BLaER1 treated with 17β-estradiol and CSF1 and Interleukin-3, amounts not matched to agents 10 nM and 100 nM (cell line): ENCODE measurements around the gene VIPR2.

Source experiments
- H3K27ac ChIP-seq, 11 experiments: shearing (Covaris generic); formaldehyde crosslinking; 2 replicates each; pipeline ENCODE4 v1.8.1; 2022
- H3K27me3 ChIP-seq, 11 experiments: shearing (Covaris generic); formaldehyde crosslinking; 2 replicates each; pipeline ENCODE4 v1.8.1; 2022
- H3K36me3 ChIP-seq, 11 experiments: shearing (Covaris generic); formaldehyde crosslinking; 2 replicates each; pipeline ENCODE4 v1.8.1; 2022
- H3K4me1 ChIP-seq, 10 experiments: shearing (Covaris generic); formaldehyde crosslinking; 2 replicates each; pipeline ENCODE4 v1.8.1; 2022
- H3K4me2 ChIP-seq, 11 experiments: shearing (Covaris generic); formaldehyde crosslinking; 2 replicates each; pipeline ENCODE4 v1.8.1; 2022
- H3K4me3 ChIP-seq, 10 experiments: shearing (Covaris generic); formaldehyde crosslinking; 2 replicates each; pipeline ENCODE4 v1.8.1; 2022
- H3K9ac ChIP-seq, 11 experiments: shearing (Covaris generic); formaldehyde crosslinking; 2 replicates each; pipeline ENCODE4 v1.8.1; 2022
- H3K9me3 ChIP-seq, 11 experiments: shearing (Covaris generic); formaldehyde crosslinking; replicated peaks in 1 of 11; 2 replicates each; pipeline ENCODE4 v1.8.1; 2022
- H4K20me1 ChIP-seq, 11 experiments: shearing (Covaris generic); formaldehyde crosslinking; 2 replicates each; pipeline ENCODE4 v1.8.1; 2022
- Cebpa-rat ChIP-seq, 11 experiments: shearing (Covaris generic); IDR thresholded peaks; 2 replicates each; pipeline ENCODE4 v1.8.1; 2022

VIPR2 gene

GRCh38 chr7:159094919-159095915 lies 49.5 kb downstream of the VIPR2 start:
- peak overlapping the region in 4 of 10 experiments; percentile 13 to 44 (median 30); a peak in 4 of 20 replicates for H3K4me3 ChIP-seq
- H3K9ac ChIP-seq, result peak overlapping the region in 8 of 11 experiments; percentile 14 to 80 (median 60); a peak in 13 of 22 replicates
- no peaks in the 10 kb centered on the region for H3K36me3 ChIP-seq
- peaks cover 0 to 51% (median 0%) of the 10 kb centered on the region in 11 experiments; a peak in 5 of 22 replicates for H3K27me3 ChIP-seq
- H3K4me2 ChIP-seq, result peak overlapping the region; percentile 77 to 99 (median 95); a peak in 21 of 22 replicates
- H3K9me3 ChIP-seq, result peaks cover 0 to under 1% (median 0%) of the 10 kb centered on the region in 11 experiments; a peak in 2 of 22 replicates
- H3K4me1 ChIP-seq, result peaks cover 52 to 93% (median 90%) of the 10 kb centered on the region in 10 experiments
- TF ChIP-seq Cebpa-rat (IDR thresholded peaks at IDR 0.05), result no peak
- H3K27ac ChIP-seq, result peak overlapping the region in 7 of 11 experiments; percentile 78 to 93 (median 85); a peak in 15 of 22 replicates
- H4K20me1 ChIP-seq, result no peaks in the 10 kb centered on the region; a peak in 2 of 22 replicates

- Histone ChIP-seq H3K27ac (peak overlapping the region in 7 of 11 experiments; percentile 63 to 93 (median 85); a peak in 15 of 22 replicates), H3K27me3 (peaks cover 0 to 43% (median 0%) of the 10 kb centered on the region in 11 experiments; a peak in 4 of 22 replicates), H3K36me3 (no peaks in the 10 kb centered on the region), H3K4me3 (peak overlapping the region in 5 of 10 experiments; percentile 32 to 50 (median 33); a peak in 6 of 20 replicates), H4K20me1 (no peaks in the 10 kb centered on the region; a peak in 2 of 22 replicates), H3K4me2 (peak overlapping the region; percentile 77 to 99 (median 95)), H3K9ac (peak overlapping the region in 8 of 11 experiments; percentile 36 to 80 (median 58); a peak in 14 of 22 replicates), H3K4me1 (peaks cover 52 to 82% (median 80%) of the 10 kb centered on the region in 10 experiments), H3K9me3 (no peaks in the 10 kb centered on the region)
- no peak for TF ChIP-seq Cebpa-rat (IDR thresholded peaks at IDR 0.05)
Measured at GRCh38 chr7:159094023-159094740, 50.5 kb downstream of the VIPR2 start.

- Histone ChIP-seq H3K9ac (peak overlapping the region in 8 of 11 experiments; percentile 36 to 80 (median 58); a peak in 15 of 22 replicates), H3K4me2 (peak overlapping the region; percentile 77 to 99 (median 95)), H3K36me3 (no peaks in the 10 kb centered on the region), H3K27me3 (peaks cover 0 to 42% (median 0%) of the 10 kb centered on the region in 11 experiments; a peak in 4 of 22 replicates), H3K4me3 (peak overlapping the region in 8 of 10 experiments; percentile 25 to 50 (median 34); a peak in 14 of 20 replicates), H4K20me1 (no peaks in the 10 kb centered on the region; a peak in 2 of 22 replicates), H3K27ac (peak overlapping the region in 8 of 11 experiments; percentile 39 to 93 (median 84); a peak in 15 of 22 replicates), H3K9me3 (no peaks in the 10 kb centered on the region), H3K4me1 (peaks cover 52 to 75% (median 73%) of the 10 kb centered on the region in 10 experiments)
- no peak for TF ChIP-seq Cebpa-rat (IDR thresholded peaks at IDR 0.05)
Measured at GRCh38 chr7:159093351-159093971, 51.2 kb downstream of the VIPR2 start.

GRCh38 chr7:159092701-159093121 lies 52.0 kb downstream of the VIPR2 start:
- Histone ChIP-seq H3K27me3 (peaks cover 0 to 42% (median 0%) of the 10 kb centered on the region in 11 experiments; a peak in 4 of 22 replicates), H3K9ac (peak overlapping the region in 7 of 11 experiments; percentile 36 to 80 (median 68); a peak in 12 of 22 replicates), H3K9me3 (no peaks in the 10 kb centered on the region), H4K20me1 (no peaks in the 10 kb centered on the region; a peak in 2 of 22 replicates), H3K36me3 (no peaks in the 10 kb centered on the region), H3K4me1 (peaks cover 44 to 67% (median 65%) of the 10 kb centered on the region in 10 experiments), H3K27ac (peak overlapping the region in 7 of 11 experiments; percentile 63 to 93 (median 85); a peak in 12 of 22 replicates), H3K4me2 (peak overlapping the region; percentile 77 to 99 (median 95)), H3K4me3 (peak overlapping the region in 3 of 10 experiments; percentile 32 to 46 (median 43); a peak in 3 of 20 replicates)
- TF ChIP-seq Cebpa-rat (IDR thresholded peaks at IDR 0.05), result 0 out of 22 replicates have a peak, but pooled peaks of 1 of the 11 experiments have one; percentile 11

GRCh38 chr7:159091480-159092475 lies 52.9 kb downstream of the VIPR2 start:
- H3K4me1 ChIP-seq, result peaks cover 35 to 58% (median 56%) of the 10 kb centered on the region in 10 experiments
- H3K4me2 ChIP-seq, result peak overlapping the region in 8 of 11 experiments; percentile 83 to 99 (median 95); a peak in 16 of 22 replicates
- H3K4me3 ChIP-seq, result no peak overlapping the region
- no peak for TF ChIP-seq Cebpa-rat (IDR thresholded peaks at IDR 0.05)
- H3K9ac ChIP-seq, result no peak overlapping the region
- no peaks in the 10 kb centered on the region for H3K9me3 ChIP-seq
- no peaks in the 10 kb centered on the region for H3K36me3 ChIP-seq
- H3K27ac ChIP-seq, result no peak overlapping the region; a peak in 1 of 22 replicates
- peaks cover 0 to 41% (median 0%) of the 10 kb centered on the region in 11 experiments; a peak in 4 of 22 replicates for H3K27me3 ChIP-seq
- no peaks in the 10 kb centered on the region; a peak in 2 of 22 replicates for H4K20me1 ChIP-seq

- Histone ChIP-seq H3K9ac (no peak overlapping the region), H3K4me1 (peaks cover 28 to 51% (median 49%) of the 10 kb centered on the region in 10 experiments), H3K4me2 (peak overlapping the region in 5 of 11 experiments; percentile 95 to 99 (median 97); a peak in 6 of 22 replicates), H3K27me3 (peaks cover 0 to 38% (median 0%) of the 10 kb centered on the region in 11 experiments; a peak in 4 of 22 replicates), H4K20me1 (no peaks in the 10 kb centered on the region; a peak in 2 of 22 replicates), H3K36me3 (no peaks in the 10 kb centered on the region), H3K4me3 (no peak overlapping the region), H3K9me3 (no peaks in the 10 kb centered on the region), H3K27ac (no peak overlapping the region)
- no peak for TF ChIP-seq Cebpa-rat (IDR thresholded peaks at IDR 0.05)
Measured at GRCh38 chr7:159091041-159091440, 53.6 kb downstream of the VIPR2 start.
